Stimulated activated CD4-positive, alpha-beta T cell treated with anti-CD3 and anti-CD28 coated beads, Interleukin-12 subunit alpha, Interleukin-12 subunit beta, amount 100 ng/mL, for 4 hours (primary cell): ENCODE data around the gene TCTN3.
A peak's percentile ranks its signal among the peaks of the same experiment; 100 is the strongest.
"Not testable (repeated sequence)": the region's sequence is repeated elsewhere in the genome, so short reads cannot be mapped to it uniquely, and the experiment has no call there.

Source experiments
- DNase-seq: peaks from one replicate; pipeline ENCODE4 v3.0.0-alpha.2; 2020

The TCTN3 gene

GRCh38 chr10:95693668-95694534, at the start of gene TCTN3:
Gene TCTN3, minus strand, starts transcription at chr10:95693927. Its CDS starts 28 bp downstream, at chr10:95693899.
- peak; percentile 90 for DNase-seq

GRCh38 chr10:95742962-95743535, 49.3 kb upstream of the TCTN3 start:
- DNase-seq = no peak

GRCh38 chr10:95742485-95742884, 48.8 kb upstream of the TCTN3 start:
- DNase-seq = no peak

GRCh38 chr10:95741807-95742467, 48.2 kb upstream of the TCTN3 start:
- no peak for DNase-seq

- no peak for DNase-seq
These were observed 45.3 kb upstream of the TCTN3 start for GRCh38 chr10:95739056-95739455.

GRCh38 chr10:95732907-95733306, 39.2 kb upstream of the TCTN3 start:
- DNase-seq = not testable (repeated sequence)

GRCh38 chr10:95730233-95730632, 36.5 kb upstream of the TCTN3 start:
- no peak for DNase-seq

GRCh38 chr10:95729323-95730055, 35.8 kb upstream of the TCTN3 start:
- DNase-seq = no peak

- DNase-seq = no peak
These were observed 34.8 kb upstream of the TCTN3 start for GRCh38 chr10:95728526-95728925.

GRCh38 chr10:95722496-95722895, 28.8 kb upstream of the TCTN3 start:
- DNase-seq = not testable (repeated sequence)

GRCh38 chr10:95720745-95721144, 27.0 kb upstream of the TCTN3 start:
- DNase-seq = not testable (repeated sequence)

GRCh38 chr10:95716866-95717265, 23.1 kb upstream of the TCTN3 start:
- DNase-seq = no peak

GRCh38 chr10:95716466-95716865, 22.7 kb upstream of the TCTN3 start:
- DNase-seq = no peak

GRCh38 chr10:95711492-95711891, 17.8 kb upstream of the TCTN3 start:
- no peak for DNase-seq

- DNase-seq = no peak
These were observed 13.3 kb upstream of the TCTN3 start for GRCh38 chr10:95706990-95707389.

- DNase-seq = no peak
These were observed 12.8 kb upstream of the TCTN3 start for GRCh38 chr10:95706573-95706972.

- no peak for DNase-seq
These were observed 4.7 kb upstream of the TCTN3 start for GRCh38 chr10:95698415-95698814.

GRCh38 chr10:95697429-95697828, 3.7 kb upstream of the TCTN3 start:
- DNase-seq = no peak

- DNase-seq = no peak
These were observed 938 bp upstream of the TCTN3 start for GRCh38 chr10:95694665-95695064.

- DNase-seq = no peak
These were observed 558 bp downstream of the TCTN3 start for GRCh38 chr10:95693071-95693667.

GRCh38 chr10:95691281-95691680, 2.4 kb downstream of the TCTN3 start:
- no peak for DNase-seq

- no peak for DNase-seq
These were observed 5.1 kb downstream of the TCTN3 start for GRCh38 chr10:95688648-95689047.

- DNase-seq = no peak
These were observed 9.8 kb downstream of the TCTN3 start for GRCh38 chr10:95683966-95684365.
